ENCODE measurements around the gene DPP10. TPM values are rescaled to one million over a fixed set of nuclear protein-coding genes. Genes with fewer than 3 reads are reported as not detected.

DPP10 gene
- total and polyA plus RNA-seq, 2 of the 13 experiments (the other 11 are each of a cell fraction or from before 2014, with no cell fraction given) = 0.95 to 1.7 TPM

DNA sequence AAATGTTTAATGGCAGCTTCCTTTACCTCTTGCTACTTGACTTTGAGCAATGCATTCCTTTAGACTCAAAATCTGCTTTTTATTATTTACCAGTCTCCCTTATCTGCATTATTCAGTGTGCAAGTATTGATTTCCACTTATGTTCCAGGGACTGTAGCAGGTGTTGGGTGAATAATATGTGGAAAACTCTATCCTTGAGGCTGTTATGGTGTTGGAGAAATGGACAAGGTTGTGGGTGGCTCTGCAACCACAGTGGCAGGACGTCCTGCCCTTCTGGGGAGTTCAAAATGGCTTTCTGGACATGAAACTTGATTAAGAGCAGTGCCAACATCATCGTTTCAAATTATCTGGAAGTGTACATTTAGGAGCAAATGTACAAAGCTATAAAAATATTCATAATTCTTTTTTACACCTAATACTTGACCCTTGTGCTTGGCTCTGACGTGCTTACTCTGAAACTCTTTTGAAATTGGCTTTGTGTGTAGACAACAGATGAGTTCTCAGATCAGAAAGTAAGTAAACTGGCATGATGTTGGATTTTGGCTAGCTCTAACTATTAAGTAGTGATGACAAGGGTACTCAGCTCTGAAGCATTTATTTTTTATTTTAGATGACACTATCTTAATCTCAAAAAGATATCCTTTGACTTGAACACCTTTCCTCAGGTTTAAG, 766.2 kb downstream of the DPP10 start:
- CTCF ChIA-PET (ENCODE audit: low intra/inter-chr PET ratio, low total read pairs) = no interaction called here

More for the DNA sequence above, 766.2 kb downstream of the DPP10 start:
- no peak overlapping the region for H3K27ac ChIP-seq (ENCODE audit: extremely low read length, insufficient read depth, low read length)
- POLR2A ChIA-PET = no interaction called here
- TF ChIP-seq, protein P1, sequence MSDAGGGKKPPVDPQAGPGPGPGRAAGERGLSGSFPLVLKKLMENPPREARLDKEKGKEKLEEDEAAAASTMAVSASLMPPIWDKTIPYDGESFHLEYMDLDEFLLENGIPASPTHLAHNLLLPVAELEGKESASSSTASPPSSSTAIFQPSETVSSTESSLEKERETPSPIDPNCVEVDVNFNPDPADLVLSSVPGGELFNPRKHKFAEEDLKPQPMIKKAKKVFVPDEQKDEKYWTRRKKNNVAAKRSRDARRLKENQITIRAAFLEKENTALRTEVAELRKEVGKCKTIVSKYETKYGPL (CRISPR knock-in tag; IDR thresholded peaks at IDR 0.05) = no peak
- TF ChIP-seq SIX1 (CRISPR knock-in tag; IDR thresholded peaks at IDR 0.05; ENCODE audit: borderline replicate concordance) (no peak), ZNF331 (CRISPR knock-in tag; IDR thresholded peaks at IDR 0.05) (no peak), ZFP62 (CRISPR knock-in tag; IDR thresholded peaks at IDR 0.05) (no peak), ZNF766 (CRISPR knock-in tag; IDR thresholded peaks at IDR 0.05; ENCODE audit: borderline replicate concordance) (no peak), MEIS1 (CRISPR knock-in tag; IDR thresholded peaks at IDR 0.05; ENCODE audit: borderline replicate concordance) (no peak), ELF3 (CRISPR knock-in tag; IDR thresholded peaks at IDR 0.05) (no peak), MED8 (CRISPR knock-in tag; IDR thresholded peaks at IDR 0.05; ENCODE audit: insufficient replicate concordance) (no peak), ZMAT3 (CRISPR knock-in tag; conservative IDR thresholded peaks at IDR 0.05) (no peak), SIX4 (CRISPR knock-in tag; IDR thresholded peaks at IDR 0.05) (no peak)
- TF ChIP-seq, protein P2, sequence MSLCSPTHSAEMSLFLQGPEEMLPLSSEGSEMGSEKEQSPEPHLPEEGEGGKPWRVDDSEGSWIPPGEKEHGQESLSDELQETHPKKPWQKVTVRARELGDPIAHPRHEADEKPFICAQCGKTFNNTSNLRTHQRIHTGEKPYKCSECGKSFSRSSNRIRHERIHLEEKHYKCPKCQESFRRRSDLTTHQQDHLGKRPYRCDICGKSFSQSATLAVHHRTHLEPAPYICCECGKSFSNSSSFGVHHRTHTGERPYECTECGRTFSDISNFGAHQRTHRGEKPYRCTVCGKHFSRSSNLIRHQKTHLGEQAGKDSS (CRISPR knock-in tag; IDR thresholded peaks at IDR 0.05; ENCODE audit: borderline replicate concordance, low read depth) = no peak
- TF ChIP-seq, protein P3, sequence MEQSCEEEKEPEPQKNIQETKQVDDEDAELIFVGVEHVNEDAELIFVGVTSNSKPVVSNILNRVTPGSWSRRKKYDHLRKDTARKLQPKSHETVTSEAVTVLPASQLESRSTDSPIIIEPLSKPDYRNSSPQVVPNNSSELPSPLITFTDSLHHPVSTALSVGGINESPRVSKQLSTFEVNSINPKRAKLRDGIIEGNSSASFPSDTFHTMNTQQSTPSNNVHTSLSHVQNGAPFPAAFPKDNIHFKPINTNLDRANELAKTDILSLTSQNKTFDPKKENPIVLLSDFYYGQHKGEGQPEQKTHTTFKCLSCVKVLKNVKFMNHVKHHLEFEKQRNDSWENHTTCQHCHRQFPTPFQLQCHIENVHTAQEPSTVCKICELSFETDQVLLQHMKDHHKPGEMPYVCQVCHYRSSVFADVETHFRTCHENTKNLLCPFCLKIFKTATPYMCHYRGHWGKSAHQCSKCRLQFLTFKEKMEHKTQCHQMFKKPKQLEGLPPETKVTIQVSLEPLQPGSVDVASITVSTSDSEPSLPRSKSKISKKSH (CRISPR knock-in tag; IDR thresholded peaks at IDR 0.05; ENCODE audit: borderline replicate concordance) = no peak
- TF ChIP-seq, protein P4, sequence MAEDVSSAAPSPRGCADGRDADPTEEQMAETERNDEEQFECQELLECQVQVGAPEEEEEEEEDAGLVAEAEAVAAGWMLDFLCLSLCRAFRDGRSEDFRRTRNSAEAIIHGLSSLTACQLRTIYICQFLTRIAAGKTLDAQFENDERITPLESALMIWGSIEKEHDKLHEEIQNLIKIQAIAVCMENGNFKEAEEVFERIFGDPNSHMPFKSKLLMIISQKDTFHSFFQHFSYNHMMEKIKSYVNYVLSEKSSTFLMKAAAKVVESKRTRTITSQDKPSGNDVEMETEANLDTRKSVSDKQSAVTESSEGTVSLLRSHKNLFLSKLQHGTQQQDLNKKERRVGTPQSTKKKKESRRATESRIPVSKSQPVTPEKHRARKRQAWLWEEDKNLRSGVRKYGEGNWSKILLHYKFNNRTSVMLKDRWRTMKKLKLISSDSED (CRISPR knock-in tag; IDR thresholded peaks at IDR 0.05) = no peak
- H3K79me2 ChIP-seq (ENCODE audit: insufficient read depth, low read length) = no peaks in the 10 kb centered on the region
- FAIRE-seq (no peak), DNase-seq (ENCODE audit: low spot score) (no peak), ATAC-seq (no peak)
- no peak overlapping the region for H2AFZ ChIP-seq (ENCODE audit: low read length)
- no peaks in the 10 kb centered on the region for H3K36me3 ChIP-seq (replicated peaks in 1 of 2; ENCODE audit: control insufficient read depth in 1 of 2, insufficient read depth in 2 of 2, low read length in 2 of 2)
- H3K9me3 ChIP-seq (ENCODE audit: low read length) = peaks cover 75% of the 10 kb centered on the region
- WGBS (ENCODE audit: low lambda C conversion rate) = 13% methylated on average over 3 of the region's 3 CpGs
- no peaks in the 10 kb centered on the region for H4K20me1 ChIP-seq (ENCODE audit: insufficient read depth, low read length)
- no peaks in the 10 kb centered on the region for H3K4me1 ChIP-seq (ENCODE audit: insufficient read depth, low read length)
- H3K9ac ChIP-seq (ENCODE audit: insufficient read depth, low read depth, low read length) = no peak overlapping the region
- H3K4me3 ChIP-seq (replicated peaks in 1 of 3; ENCODE audit: insufficient read depth in 1 of 3, low read depth in 2 of 3, low read length in 3 of 3) = no peak overlapping the region
- no peaks in the 10 kb centered on the region for H3K27me3 ChIP-seq (ENCODE audit: control insufficient read depth in 1 of 2, insufficient read depth in 2 of 2, low read length in 2 of 2)
- BruUV-seq (replicated peaks) = no TSS peak
- in situ Hi-C loops (cut with HindIII; ENCODE audit: extremely low pct_ligation_motif_present, low pct_unique_long_range_greater_than_20kb) (no loop called here), intact Hi-C loops (cut with micrococcal nuclease; ENCODE audit: unreplicated experiment) (no loop called here)
- H3K4me2 ChIP-seq (ENCODE audit: low read depth, low read length) = no peak overlapping the region

Measured in HepG2 (cell line).